IMR-90 (cell line): ENCODE measurements around the gene SURF6. TPM values are rescaled to one million over a fixed set of nuclear protein-coding genes. Genes with fewer than 3 reads are reported as not detected.

Experiments
- ATAC-seq: fragments of 200-7000 bp; cut with Tn5 transposase; 2 replicates; pipeline ENCODE4 v1.9.1; 2020; ENCODE audit warnings: low read depth, mild to moderate bottlenecking, moderate library complexity
- BruUV-seq: library from RNA; stranded (reverse); fragments of 400-500 nt; replicated peaks from 2 replicates; lab custom pipeline; 2021; lab: Mats Ljungman, UMichigan
- CTCF ChIA-PET: fragments of 300-600 bp; formaldehyde crosslinking; extraction: SDS; loops from one replicate; lab custom pipeline; 2021; ENCODE audit warnings: antibody characterized with exemption; lab: Yijun Ruan, JAX
- POLR2A ChIA-PET: fragments of 300-600 bp; sonication (Branson Sonifier 250); formaldehyde crosslinking; loops from one replicate; lab custom pipeline; 2022; ENCODE audit warnings: antibody characterized with exemption; ENCODE audit not compliant: unreplicated experiment; lab: Charles Lee
- DNase-seq: peaks from one replicate; pipeline ENCODE4 v3.0.0; 2013
- H2AFZ ChIP-seq: replicated peaks from 2 replicates; pipeline ENCODE3; 2013; ENCODE audit warnings: low read length, mild to moderate bottlenecking; ENCODE audit not compliant: poor library complexity
- H2AK5ac ChIP-seq: 2 replicates; pipeline ENCODE4 v1.6.1; 2013; ENCODE audit warnings: low read depth, low read length, inconsistent platforms
- H2AK9ac ChIP-seq: replicated peaks from 2 replicates; pipeline ENCODE3; 2013; ENCODE audit warnings: mild to moderate bottlenecking, low read depth, low read length, moderate library complexity; ENCODE audit not compliant: poor library complexity
- H2BK120ac ChIP-seq: 2 replicates; pipeline ENCODE4 v1.6.1; 2013; ENCODE audit warnings: low read depth, low read length, inconsistent platforms
- H2BK15ac ChIP-seq: 3 replicates; pipeline ENCODE4 v1.6.1; 2013; ENCODE audit warnings: low read depth, low read length, inconsistent platforms
- H2BK20ac ChIP-seq: 2 replicates; pipeline ENCODE4 v1.6.1; 2013; ENCODE audit warnings: low read depth, mild to moderate bottlenecking, inconsistent platforms, low read length, moderate library complexity
- H2BK5ac ChIP-seq: 2 replicates; pipeline ENCODE4 v1.6.1; 2013; ENCODE audit warnings: mild to moderate bottlenecking, low read depth, low read length, inconsistent platforms; ENCODE audit not compliant: poor library complexity, severe bottlenecking
- H3K14ac ChIP-seq: replicated peaks from 2 replicates; pipeline ENCODE4 v1.6.1; 2013; ENCODE audit warnings: low read depth, low read length, inconsistent platforms
- H3K18ac ChIP-seq: 2 replicates; pipeline ENCODE4 v1.6.1; 2013; ENCODE audit warnings: low read depth, low read length, control low read depth
- H3K23ac ChIP-seq: 2 replicates; pipeline ENCODE4 v1.6.1; 2013; ENCODE audit warnings: low read depth, low read length, inconsistent platforms
- H3K27ac ChIP-seq: 2 replicates; pipeline ENCODE4 v1.5.1; 2013; ENCODE audit warnings: mild to moderate bottlenecking, control low read depth, low read length; ENCODE audit not compliant: insufficient read depth
- H3K27me3 ChIP-seq: 2 replicates; pipeline ENCODE4 v1.6.1; 2013; ENCODE audit warnings: low read length; ENCODE audit not compliant: control insufficient read depth, insufficient read depth
- H3K36me3 ChIP-seq: 2 replicates; pipeline ENCODE4 v1.6.1; 2013; ENCODE audit warnings: low read length, mixed read lengths; ENCODE audit not compliant: control insufficient read depth, insufficient read depth
- H3K4ac ChIP-seq: 2 replicates; pipeline ENCODE4 v1.6.1; 2013; ENCODE audit warnings: low read depth, low read length, inconsistent platforms
- H3K4me1 ChIP-seq: 2 replicates; pipeline ENCODE4 v1.6.1; 2013; ENCODE audit warnings: low read length, mixed read lengths; ENCODE audit not compliant: control insufficient read depth, insufficient read depth
- H3K4me2 ChIP-seq: 2 replicates; pipeline ENCODE4 v1.6.1; 2013; ENCODE audit warnings: low read depth, mild to moderate bottlenecking, control low read depth, low read length, moderate library complexity
- H3K4me3 ChIP-seq: 2 replicates; pipeline ENCODE4 v1.5.1; 2013; ENCODE audit warnings: low read depth, mild to moderate bottlenecking, control low read depth, low read length, moderate library complexity; ENCODE audit not compliant: insufficient read depth
- H3K56ac ChIP-seq: 2 replicates; pipeline ENCODE4 v1.6.1; 2013; ENCODE audit warnings: low read length, inconsistent platforms; ENCODE audit not compliant: insufficient read depth; ENCODE audit errors: extremely low read depth
- H3K79me1 ChIP-seq, 2 experiments: 2 replicates each; pipeline ENCODE4 v1.6.1; 2013; ENCODE audit warnings: low read length in 2 of 2, inconsistent platforms in 1 of 2, low read depth in 1 of 2
- H3K9ac ChIP-seq: 2 replicates; pipeline ENCODE4 v1.6.1; 2013; ENCODE audit warnings: low read depth, low read length, control low read depth
- H3K9me1 ChIP-seq: 2 replicates; pipeline ENCODE4 v1.6.1; 2013; ENCODE audit warnings: low read length, inconsistent platforms; ENCODE audit not compliant: insufficient read depth
- H3K9me3 ChIP-seq: 2 replicates; pipeline ENCODE4 v1.6.1; 2013; ENCODE audit warnings: low read length; ENCODE audit not compliant: control insufficient read depth, insufficient read depth
- H4K20me1 ChIP-seq: 2 replicates; pipeline ENCODE4 v1.6.1; 2013; ENCODE audit warnings: low read length, inconsistent platforms; ENCODE audit not compliant: insufficient read depth
- H4K5ac ChIP-seq: 2 replicates; pipeline ENCODE4 v1.6.1; 2013; ENCODE audit warnings: mild to moderate bottlenecking, low read depth, low read length, control low read depth
- H4K8ac ChIP-seq, 2 experiments: 2 replicates each; pipeline ENCODE4 v1.6.1; 2013; ENCODE audit warnings: low read depth in 2 of 2, low read length in 2 of 2, control low read depth in 1 of 2, inconsistent platforms in 1 of 2
- H4K91ac ChIP-seq: 2 replicates; pipeline ENCODE4 v1.6.1; 2013; ENCODE audit warnings: low read depth, low read length, inconsistent platforms; ENCODE audit not compliant: insufficient read depth
- CEBPB ChIP-seq: IDR thresholded peaks from 2 replicates; pipeline ENCODE4 v1.6.1; 2012; ENCODE audit warnings: low read depth, low read length, improper control_type of control experiment
- CHD1 ChIP-seq: IDR thresholded peaks from 2 replicates; pipeline ENCODE4 v1.6.1; 2012; ENCODE audit warnings: low read depth, low read length, improper control_type of control experiment
- ELK1 ChIP-seq: fragments of 150-350 bp; IDR thresholded peaks from 2 replicates; pipeline ENCODE4 v1.6.1; 2016; ENCODE audit warnings: low read depth, mild to moderate bottlenecking, low read length, moderate library complexity, borderline replicate concordance
- MAFK ChIP-seq: IDR thresholded peaks from 2 replicates; pipeline ENCODE4 v1.6.1; 2012; ENCODE audit warnings: low read depth, low read length, improper control_type of control experiment
- MAZ ChIP-seq: IDR thresholded peaks from 2 replicates; pipeline ENCODE4 v1.6.1; 2012; ENCODE audit warnings: low read depth, mild to moderate bottlenecking, low read length, improper control_type of control experiment, moderate library complexity, borderline replicate concordance
- MXI1 ChIP-seq: IDR thresholded peaks from 2 replicates; pipeline ENCODE4 v1.6.1; 2012; ENCODE audit warnings: low read depth, mild to moderate bottlenecking, low read length, moderate library complexity, borderline replicate concordance
- NFE2L2 ChIP-seq: fragments of 150-350 bp; IDR thresholded peaks from 2 replicates; pipeline ENCODE4 v1.6.1; 2016; ENCODE audit warnings: low read depth, mild to moderate bottlenecking, low read length
- POLR2A ChIP-seq: IDR thresholded peaks from 2 replicates; pipeline ENCODE4 v1.6.1; 2012; ENCODE audit warnings: mild to moderate bottlenecking, low read depth, low read length
- RCOR1 ChIP-seq: IDR thresholded peaks from 2 replicates; pipeline ENCODE4 v1.6.1; 2012; ENCODE audit warnings: mild to moderate bottlenecking, low read length, improper control_type of control experiment; ENCODE audit not compliant: insufficient replicate concordance
- RFX5 ChIP-seq: IDR thresholded peaks from 2 replicates; pipeline ENCODE4 v1.8.0; 2012; ENCODE audit warnings: low read depth, mild to moderate bottlenecking, low read length, moderate library complexity
- SMC3 ChIP-seq: fragments of 150-350 bp; IDR thresholded peaks from 2 replicates; pipeline ENCODE4 v1.6.1; 2016; ENCODE audit warnings: low read depth, mild to moderate bottlenecking, antibody characterized with exemption, low read length, moderate library complexity
- WGBS, 2 experiments: methylation state at CpG; one replicate each; pipeline versions ENCODE4 v1.1.5 to v1.1.7; 2013; ENCODE audit warnings: missing lambda C conversion rate in 2 of 2; ENCODE audit not compliant: insufficient read length in 1 of 2; ENCODE audit errors: extremely low coverage in 2 of 2; 5-methylcytosine and 5-hydroxymethylcytosine counted together
- dilution Hi-C: fragments of 300-500 bp; cut with HindIII; formaldehyde crosslinking; loops from one replicate; pipeline ENCODE4 v1.14.3; 2018; ENCODE audit warnings: low sequenced_read_pairs; ENCODE audit not compliant: unreplicated experiment
- in situ Hi-C: fragments of 300-500 bp; cut with MboI; formaldehyde crosslinking; loops from 3 replicates; pipeline ENCODE4 v1.14.3; 2019; ENCODE audit warnings: low sequenced_read_pairs, inconsistent platforms, mixed read lengths
- intact Hi-C: fragments of 100-400 bp; cut with micrococcal nuclease; formaldehyde crosslinking; loops from 2 replicates; pipeline ENCODE4 v1.10.0; 2022
- polyA plus RNA-seq, 3 experiments: library from polyadenylated mRNA; depleted of rRNA; stranded (reverse); fragments of >200 nt; gene quantifications; 2 replicates each; pipeline ENCODE4 v1.2.3, GENCODE V29; 2012; ENCODE audit warnings: low replicate concordance in 1 of 3
- total RNA-seq: library from RNA; depleted of rRNA; stranded (reverse); fragments of >200 nt; gene quantifications from 2 replicates; pipeline ENCODE4 v1.2.3, GENCODE V29; 2012

SURF6 gene
- total and polyA plus RNA-seq, 2 of the 4 experiments (the other 2 are of a cell fraction): 6.1 to 12.8 TPM

GRCh38 chr9:133355881-133356357 is 19.9 kb upstream of the SURF6 start (continued):
- no peak for TF ChIP-seq RFX5
- TF ChIP-seq MAFK: no peak
- TF ChIP-seq SMC3: no peak
- TF ChIP-seq ELK1: no peak
- no peak for TF ChIP-seq CHD1
- TF ChIP-seq POLR2A: no peak
- no peak for TF ChIP-seq NFE2L2

GRCh38 chr9:133354766-133355165 is 18.8 kb upstream of the SURF6 start:
- dilution Hi-C loops: no loop called here
- Histone ChIP-seq H3K9ac (no peak overlapping the region), H2BK120ac (no peak overlapping the region), H3K9me1 (no peaks in the 10 kb centered on the region; the same call in 1 of the 2 replicates), H3K18ac (no peak overlapping the region), H2BK5ac (no peak overlapping the region), H2AK9ac (no peak overlapping the region), H2AK5ac (no peak overlapping the region), H3K4me2 (no peak overlapping the region), H4K5ac (no peak overlapping the region), H3K27me3 (no peaks in the 10 kb centered on the region), H3K4ac (no peak overlapping the region), H4K91ac (no peak overlapping the region), H3K9me3 (no peaks in the 10 kb centered on the region), H3K56ac (no peak overlapping the region), H4K8ac (no peak overlapping the region), H3K79me1 (peaks cover 30 to 78% of the 10 kb centered on the region in 2 experiments), H3K4me1 (peaks cover 12% of the 10 kb centered on the region; the same call in 1 of the 2 replicates), H3K27ac (no peak overlapping the region), H2AFZ (no peak overlapping the region), H3K4me3 (no peak overlapping the region), H3K23ac (no peak overlapping the region), H3K14ac (no peak overlapping the region), H2BK15ac (no peak overlapping the region), H2BK20ac (no peak overlapping the region), H4K20me1 (peaks cover 50% of the 10 kb centered on the region), H3K36me3 (peaks cover 44% of the 10 kb centered on the region)
- in situ Hi-C loops: no loop called here
- 73% methylated on average over 5 of the region's 7 CpGs; no CpG with 5 or more reads in 1 of the 2 experiments for WGBS, 2 experiments
- CTCF ChIA-PET: no interaction called here
- DNase-seq: no peak
- ATAC-seq: no peak
- POLR2A ChIA-PET: no interaction called here
- TF ChIP-seq MXI1: no peak
- TF ChIP-seq MAZ: no peak
- TF ChIP-seq CEBPB: no peak
- TF ChIP-seq POLR2A: no peak; the same call in 1 of the 2 replicates
- no peak for TF ChIP-seq RCOR1
- intact Hi-C loops: no loop called here
- no TSS peak for BruUV-seq
